Measurements from ENCODE around the gene POGZ. TPM values are rescaled to one million over a fixed set of nuclear protein-coding genes. Genes with fewer than 3 reads are reported as not detected.

Gene POGZ
- polyA plus RNA-seq (ENCODE audit: insufficient read length in 3 of 3) = 100 to 1,000 TPM; 106 to 148 (median 113) TPM
- long read RNA-seq, donor 1, partial matches to known transcripts = 14 of 17 reads
- long read RNA-seq, donor 1, other reads (novel, unspliced or antisense) = 0 of 17 reads
- long read RNA-seq, donor 2, partial matches to known transcripts = 10 of 10 reads
- long read RNA-seq, donor 2, other reads (novel, unspliced or antisense) = 0 of 10 reads
- long read RNA-seq, donor 3, partial matches to known transcripts = 25 of 29 reads
- long read RNA-seq, donor 3, other reads (novel, unspliced or antisense) = 0 of 29 reads
- long read RNA-seq, donor 4, full-length matches to known transcripts = 7 of 17 reads
- long read RNA-seq, donor 4, partial matches to known transcripts = 10 of 17 reads
- long read RNA-seq, donor 4, other reads (novel, unspliced or antisense) = 0 of 17 reads
- long read RNA-seq, donor 5 = 0 reads
- long read RNA-seq, donor 6, full-length matches to known transcripts = 8 of 50 reads
- long read RNA-seq, donor 6, partial matches to known transcripts = 42 of 50 reads
- long read RNA-seq, donor 6, other reads (novel, unspliced or antisense) = 0 of 50 reads
- long read RNA-seq, donor 7, full-length matches to known transcripts = 7 of 21 reads
- long read RNA-seq, donor 7, partial matches to known transcripts = 14 of 21 reads
- long read RNA-seq, donor 7, other reads (novel, unspliced or antisense) = 0 of 21 reads
- long read RNA-seq, donor 8, full-length matches to known transcripts = 8 of 90 reads
- long read RNA-seq, donor 8, partial matches to known transcripts = 82 of 90 reads
- long read RNA-seq, donor 8, other reads (novel, unspliced or antisense) = 0 of 90 reads
- long read RNA-seq, donor 9, full-length matches to known transcripts = 4 of 24 reads
- long read RNA-seq, donor 9, partial matches to known transcripts = 20 of 24 reads
- long read RNA-seq, donor 9, other reads (novel, unspliced or antisense) = 0 of 24 reads
- long read RNA-seq, donor 10, full-length matches to known transcripts = 1 of 19 reads
- long read RNA-seq, donor 10, partial matches to known transcripts = 18 of 19 reads
- long read RNA-seq, donor 10, other reads (novel, unspliced or antisense) = 0 of 19 reads
- long read RNA-seq, donor 11, full-length matches to known transcripts = 7 of 21 reads
- long read RNA-seq, donor 11, partial matches to known transcripts = 14 of 21 reads
- long read RNA-seq, donor 11, other reads (novel, unspliced or antisense) = 0 of 21 reads
- long read RNA-seq, donor 12, partial matches to known transcripts = 0 of 1 reads
- long read RNA-seq, donor 12, other reads (novel, unspliced or antisense) = 0 of 1 reads
- long read RNA-seq, donor 13, partial matches to known transcripts = 25 of 28 reads
- long read RNA-seq, donor 13, other reads (novel, unspliced or antisense) = 0 of 28 reads
- long read RNA-seq, donor 14, partial matches to known transcripts = 0 of 1 reads
- long read RNA-seq, donor 14, other reads (novel, unspliced or antisense) = 0 of 1 reads
- long read RNA-seq, donor 15, partial matches to known transcripts = 5 of 6 reads
- long read RNA-seq, donor 15, other reads (novel, unspliced or antisense) = 0 of 6 reads
- long read RNA-seq, donor 16, full-length matches to known transcripts = 20 of 155 reads
- long read RNA-seq, donor 16, partial matches to known transcripts = 135 of 155 reads
- long read RNA-seq, donor 16, other reads (novel, unspliced or antisense) = 0 of 155 reads

GRCh38 chr1:151459331-151460046, at the start of gene POGZ:
TSS of gene POGZ (minus strand) at chr1:151459494. CDS start at chr1:151442204, 17,290 bp downstream.
- DNase-seq (ENCODE audit: extremely low read depth in 1 of 11, low read depth in 9 of 11, low spot score in 4 of 11) = peak; percentile 75 to 96 (median 93)

- no peak for DNase-seq (ENCODE audit: extremely low read depth in 1 of 11, low read depth in 9 of 11, low spot score in 4 of 11)
These were observed 49.5 kb upstream of the POGZ start for GRCh38 chr1:151508833-151509232.

GRCh38 chr1:151504759-151505158, 45.5 kb upstream of the POGZ start:
- no peak for DNase-seq (ENCODE audit: extremely low read depth in 1 of 11, low read depth in 9 of 11, low spot score in 4 of 11)

DNA sequence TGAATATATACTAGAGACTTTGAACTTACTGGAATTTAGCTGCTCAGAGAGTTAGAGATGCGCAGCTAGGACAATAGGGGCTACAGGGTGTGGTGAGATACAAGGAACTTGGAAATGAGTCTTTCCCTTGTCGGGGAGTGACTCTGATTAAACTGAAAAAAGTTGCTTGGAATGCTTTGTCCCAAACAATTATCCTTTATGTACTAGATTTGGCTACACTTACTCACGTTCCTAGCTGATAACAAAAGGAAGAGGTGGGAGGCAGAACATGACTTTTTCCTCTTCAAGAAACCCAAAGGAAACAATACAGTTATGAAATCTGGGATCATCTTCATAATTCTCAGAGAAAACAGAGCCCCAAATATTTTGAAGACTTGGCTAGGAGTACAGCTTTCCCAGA, 45.0 kb upstream of the POGZ start:
- no peak for DNase-seq (ENCODE audit: extremely low read depth in 1 of 11, low read depth in 9 of 11, low spot score in 4 of 11)

GRCh38 chr1:151502859-151503780, 43.8 kb upstream of the POGZ start:
- no peak for DNase-seq (ENCODE audit: extremely low read depth in 1 of 11, low read depth in 9 of 11, low spot score in 4 of 11)

DNA sequence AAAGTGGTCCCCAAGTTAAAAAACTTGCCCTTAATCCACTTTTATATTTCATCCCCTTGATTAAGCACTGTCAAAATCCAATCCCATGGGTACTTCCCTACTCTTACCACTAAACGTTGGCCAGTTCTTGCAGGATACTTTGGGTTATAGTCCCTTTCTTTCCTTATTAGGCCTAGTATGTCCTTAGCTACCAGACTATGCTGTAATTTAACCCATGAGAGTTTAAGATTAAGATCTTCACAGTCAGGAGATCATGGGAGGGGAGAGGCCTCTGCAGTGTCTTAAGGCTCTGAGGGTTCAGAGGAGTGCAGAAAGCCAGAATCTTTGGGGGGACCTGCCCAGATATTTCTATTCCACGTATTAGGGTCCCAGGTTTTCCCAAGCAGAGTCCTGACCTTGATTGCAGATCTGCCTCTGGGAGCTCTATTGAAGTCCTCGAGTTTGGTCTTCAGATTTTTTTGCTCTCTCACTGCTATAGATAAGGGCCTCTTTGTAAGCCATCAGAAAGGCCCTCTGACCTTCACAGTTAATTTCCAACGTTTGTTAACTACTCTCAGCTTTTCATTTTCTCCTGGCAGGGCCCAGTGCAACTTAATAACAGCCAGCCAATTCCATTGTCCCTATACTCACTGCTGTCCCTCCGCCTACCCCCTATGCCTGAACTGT, 42.9 kb upstream of the POGZ start:
- no peak for DNase-seq (ENCODE audit: extremely low read depth in 1 of 11, low read depth in 9 of 11, low spot score in 4 of 11)

DNA sequence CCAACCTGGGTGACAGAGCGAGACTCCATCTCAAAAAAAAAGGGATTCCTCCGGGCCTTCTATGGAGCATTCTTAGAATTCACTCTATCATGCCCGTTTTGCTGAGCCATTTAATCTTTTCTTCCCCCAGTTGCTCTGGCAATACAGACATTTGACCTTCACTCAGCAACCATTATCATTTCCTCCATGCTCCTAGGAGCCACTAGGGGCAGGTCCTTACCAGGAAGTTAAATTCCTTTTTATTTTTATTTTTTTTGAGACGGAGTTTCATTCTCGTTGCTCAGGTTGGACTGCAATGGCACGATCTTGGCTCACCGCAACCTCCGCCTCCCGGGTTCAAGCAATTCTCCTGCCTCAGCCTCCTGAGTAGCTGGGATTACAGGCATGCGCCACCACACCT, 42.2 kb upstream of the POGZ start:
- DNase-seq (ENCODE audit: extremely low read depth in 1 of 11, low read depth in 9 of 11, low spot score in 4 of 11) = no peak

- no peak for DNase-seq (ENCODE audit: extremely low read depth in 1 of 11, low read depth in 9 of 11, low spot score in 4 of 11)
These were observed 40.6 kb upstream of the POGZ start for GRCh38 chr1:151499930-151500329.

- no peak for DNase-seq (ENCODE audit: extremely low read depth in 1 of 11, low read depth in 9 of 11, low spot score in 4 of 11)
These were observed 40.1 kb upstream of the POGZ start for GRCh38 chr1:151499365-151499764.

- no peak for DNase-seq (ENCODE audit: extremely low read depth in 1 of 11, low read depth in 9 of 11, low spot score in 4 of 11)
These were observed 36.0 kb upstream of the POGZ start for GRCh38 chr1:151495316-151495715.

DNA sequence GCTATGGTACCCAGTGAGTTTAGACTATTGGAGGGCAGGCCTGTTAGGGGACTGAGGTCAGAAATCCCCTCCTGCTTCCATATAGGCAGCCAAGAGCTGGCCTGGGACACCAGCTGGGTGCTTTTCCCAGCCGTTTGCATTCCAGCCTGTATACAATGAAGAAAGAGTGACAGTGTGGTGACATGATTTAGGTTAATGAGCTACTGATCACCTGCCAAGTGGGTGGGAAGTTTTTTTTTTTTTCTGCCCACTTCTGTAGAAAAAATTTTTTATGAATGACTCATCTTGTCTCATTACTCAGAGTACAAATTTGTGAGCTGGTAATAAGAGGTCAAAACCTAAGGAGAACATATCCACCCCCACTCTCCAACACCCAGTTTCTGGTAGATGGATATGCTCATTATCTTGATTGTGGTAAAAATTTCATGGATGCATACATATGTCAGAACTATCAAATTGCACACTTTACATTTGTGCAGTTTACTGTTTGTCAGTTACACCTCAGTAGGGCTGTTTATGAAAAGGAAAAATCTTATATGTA, 35.5 kb upstream of the POGZ start:
- no peak for DNase-seq (ENCODE audit: extremely low read depth in 1 of 11, low read depth in 9 of 11, low spot score in 4 of 11)

- DNase-seq (ENCODE audit: extremely low read depth in 1 of 11, low read depth in 9 of 11, low spot score in 4 of 11) = no peak
These were observed 33.7 kb upstream of the POGZ start for GRCh38 chr1:151493042-151493441.

DNA sequence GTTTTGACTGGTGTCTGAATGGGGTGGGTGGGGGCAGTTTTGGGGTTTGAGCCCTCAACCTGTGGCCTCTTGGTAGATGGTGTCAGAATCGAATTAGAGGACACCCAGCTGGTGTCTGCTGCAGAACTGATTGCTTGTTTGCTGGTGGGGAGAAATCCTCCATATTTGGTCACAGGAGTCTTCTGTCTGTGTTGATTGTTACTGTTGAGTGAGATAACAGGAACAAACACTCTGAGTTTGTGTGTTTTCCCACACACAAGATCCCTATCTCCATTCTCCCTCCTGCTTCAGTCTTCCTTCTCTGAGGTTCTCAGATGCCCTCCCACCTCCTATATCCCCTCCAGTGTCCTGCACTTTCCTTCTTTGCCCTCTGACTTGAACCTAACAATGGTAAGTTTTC, 32.8 kb upstream of the POGZ start:
- no peak for DNase-seq (ENCODE audit: extremely low read depth in 1 of 11, low read depth in 9 of 11, low spot score in 4 of 11)

- DNase-seq (ENCODE audit: extremely low read depth in 1 of 11, low read depth in 9 of 11, low spot score in 4 of 11) = no peak
These were observed 32.3 kb upstream of the POGZ start for GRCh38 chr1:151491641-151492040.

DNA sequence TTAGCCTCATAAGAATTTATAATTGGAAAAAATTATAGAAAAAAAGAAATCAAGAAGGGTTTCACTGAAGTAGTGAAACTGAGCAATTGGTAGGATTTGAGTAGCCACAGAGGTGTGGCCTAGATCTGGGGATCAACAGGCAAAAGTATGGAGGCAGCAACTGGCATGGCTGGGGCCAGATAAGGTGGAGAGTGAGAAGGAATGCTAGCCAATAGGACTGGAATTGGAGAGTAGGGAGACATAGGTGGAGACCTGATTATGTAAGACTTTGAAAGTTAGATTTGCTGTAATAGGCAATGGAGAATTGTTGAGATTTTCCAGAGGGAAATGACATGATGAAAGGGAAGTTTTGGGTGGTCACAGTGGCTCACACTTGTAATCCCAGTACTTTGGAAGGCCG, 27.3 kb upstream of the POGZ start:
- no peak for DNase-seq (ENCODE audit: extremely low read depth in 1 of 11, low read depth in 9 of 11, low spot score in 4 of 11)

- DNase-seq (ENCODE audit: extremely low read depth in 1 of 11, low read depth in 9 of 11, low spot score in 4 of 11) = no peak
These were observed 26.5 kb upstream of the POGZ start for GRCh38 chr1:151485685-151486255.
